HL-60 (cell line): Measurements from ENCODE around the gene TMCO1.

Experiments used
- DNase-seq, 2 experiments: peaks; one replicate each; pipeline ENCODE4 v3.0.0-alpha.2; 2010 to 2020; ENCODE audit warnings: low read depth in 1 of 2, low spot score in 1 of 2
- H3K27ac ChIP-seq: fragments of 250-450 bp; sonication (Bioruptor Pico); replicated peaks from 2 replicates; pipeline ENCODE4 v1.5.1; 2020; ENCODE audit warnings: mild to moderate bottlenecking, moderate library complexity
- H3K27me3 ChIP-seq: fragments of 250-450 bp; sonication (Bioruptor Pico); 2 replicates; pipeline ENCODE4 v1.5.1; 2021; ENCODE audit warnings: mild to moderate bottlenecking, moderate library complexity; ENCODE audit not compliant: insufficient read depth, poor library complexity, severe bottlenecking
- H3K4me3 ChIP-seq: replicated peaks from 2 replicates; pipeline ENCODE4 v1.5.1; 2011; ENCODE audit warnings: mild to moderate bottlenecking, control low read depth, low read length; ENCODE audit not compliant: insufficient read depth
- CTCF ChIP-seq: IDR thresholded peaks from one replicate; pipeline ENCODE4 v1.5.1; 2011; ENCODE audit warnings: low read length, control low read depth, inconsistent platforms; ENCODE audit not compliant: insufficient read depth
- GABPA ChIP-seq: IDR thresholded peaks from 2 replicates; pipeline ENCODE4 v1.6.1; 2012; ENCODE audit warnings: low read depth
- POLR2AphosphoS5 ChIP-seq: IDR thresholded peaks from 2 replicates; pipeline ENCODE4 v1.6.1; 2012; ENCODE audit warnings: low read depth
- REST ChIP-seq: IDR thresholded peaks from 2 replicates; pipeline ENCODE4 v1.6.1; 2012; ENCODE audit warnings: low read depth; ENCODE audit not compliant: insufficient replicate concordance
- SPI1 ChIP-seq: IDR thresholded peaks from 2 replicates; pipeline ENCODE4 v1.6.1; 2012; ENCODE audit warnings: low read depth, mild to moderate bottlenecking, borderline replicate concordance

TMCO1 gene

GRCh38 chr1:165773324-165773965 lies 4.8 kb upstream of the TMCO1 start:
- Histone ChIP-seq H3K27ac (no peak overlapping the region), H3K27me3 (no peaks in the 10 kb centered on the region), H3K4me3 (no peak overlapping the region)
- no peak for TF ChIP-seq SPI1
- DNase-seq, result no peak

- no peak overlapping the region for H3K27ac ChIP-seq
- no peaks in the 10 kb centered on the region for H3K27me3 ChIP-seq
- TF ChIP-seq SPI1 (no peak), POLR2AphosphoS5 (no peak), CTCF (no peak), GABPA (no peak), REST (no peak)
- no peak overlapping the region for H3K4me3 ChIP-seq
- DNase-seq, result no peak
Observed at GRCh38 chr1:165772739-165773138, 4.1 kb upstream of the TMCO1 start.

- H3K27me3 ChIP-seq, result no peaks in the 10 kb centered on the region
- no peak overlapping the region for H3K27ac ChIP-seq
- H3K4me3 ChIP-seq, result no peak overlapping the region
- no peak for DNase-seq
- no peak for TF ChIP-seq GABPA
- TF ChIP-seq CTCF, result no peak
- TF ChIP-seq POLR2AphosphoS5, result no peak
- TF ChIP-seq SPI1, result no peak
- TF ChIP-seq REST, result no peak
Observed at GRCh38 chr1:165764277-165764676, 4.4 kb downstream of the TMCO1 start.

- DNase-seq, result no peak
- H3K27me3 ChIP-seq, result no peaks in the 10 kb centered on the region
- TF ChIP-seq CTCF (no peak), REST (no peak), POLR2AphosphoS5 (no peak), GABPA (no peak), SPI1 (no peak)
- H3K27ac ChIP-seq, result no peak overlapping the region
- no peak overlapping the region for H3K4me3 ChIP-seq
Observed at GRCh38 chr1:165763442-165763841, 5.2 kb downstream of the TMCO1 start.
